ENCODE data around the gene IL1F10. TPM values are rescaled to one million over a fixed set of nuclear protein-coding genes. Genes with fewer than 3 reads are reported as not detected.
"Not testable (repeated sequence)": the region's sequence is repeated elsewhere in the genome, so short reads cannot be mapped to it uniquely, and the experiment has no call there.

IL1F10 gene
- total RNA-seq, 1 donor from 2014 or later: not detected

DNA sequence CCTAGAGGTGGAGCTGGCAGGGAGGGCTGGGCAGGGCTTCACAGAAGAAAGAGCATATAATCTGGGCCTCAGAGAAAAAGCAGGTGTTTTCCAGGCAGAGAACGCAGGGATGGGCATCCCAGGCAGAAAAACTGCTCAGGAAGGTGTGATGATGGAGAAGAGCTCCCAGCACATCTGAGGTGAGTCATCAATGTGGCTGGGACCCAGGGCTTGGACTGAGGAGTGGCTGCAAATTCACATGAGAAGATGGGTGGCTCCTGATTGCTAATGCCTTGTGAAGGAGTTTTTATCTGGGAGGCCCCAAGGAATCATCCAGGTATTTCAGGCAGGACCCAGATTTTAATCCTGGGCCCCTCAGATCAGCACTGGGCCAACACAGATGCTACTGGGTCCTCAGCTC lies 10.2 kb downstream of the IL1F10 start:
- intact Hi-C loops (cut with micrococcal nuclease): no loop called here
- no peak for DNase-seq
- no peak for ATAC-seq

DNA sequence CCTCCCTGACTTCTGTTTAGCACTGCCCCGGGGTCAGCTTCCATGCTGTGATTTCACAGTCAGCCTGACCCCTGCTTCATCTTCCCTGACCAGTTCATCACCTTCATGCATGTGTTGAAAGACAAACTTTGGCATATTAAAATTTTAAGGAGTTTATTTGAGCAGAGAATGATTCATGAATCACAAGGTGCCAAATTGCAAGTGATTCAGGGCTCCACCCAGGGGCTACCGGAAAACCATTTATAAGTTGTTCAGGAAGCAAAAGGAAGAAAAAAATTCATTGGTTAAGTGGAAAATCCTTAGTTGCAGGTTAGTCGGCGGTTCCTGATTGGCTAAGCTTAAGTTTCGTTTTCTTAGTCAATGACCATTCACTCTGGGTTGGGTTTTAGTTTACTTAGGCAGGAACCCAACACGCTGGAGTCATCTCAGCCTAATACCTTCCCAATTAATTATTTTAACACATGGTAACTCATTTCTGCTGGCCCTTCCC lies 10.6 kb downstream of the IL1F10 start:
- no peak for ATAC-seq
- intact Hi-C loops (cut with micrococcal nuclease): no loop called here
- DNase-seq: no peak

DNA sequence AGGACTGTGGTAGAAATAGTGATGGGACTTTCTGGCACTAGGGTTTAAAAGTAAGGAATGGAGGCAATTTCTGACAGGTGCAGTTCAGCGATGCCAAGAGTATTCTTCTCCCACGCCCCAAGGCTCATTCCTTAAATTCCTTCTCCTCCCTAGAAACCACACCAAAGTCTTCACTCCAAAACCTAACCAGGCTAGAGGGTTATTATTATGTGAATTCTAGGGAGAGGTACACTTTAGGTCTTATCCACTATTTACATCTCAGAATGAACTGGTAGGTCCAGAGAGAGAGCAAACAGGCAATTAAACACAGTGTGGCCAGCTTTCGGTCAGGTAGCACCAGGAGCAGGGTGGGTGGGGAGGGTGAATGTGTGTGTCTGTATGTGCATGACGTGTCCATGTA lies 11.4 kb downstream of the IL1F10 start:
- intact Hi-C loops (cut with micrococcal nuclease): no loop called here
- ATAC-seq (no peak), DNase-seq (no peak)

DNA sequence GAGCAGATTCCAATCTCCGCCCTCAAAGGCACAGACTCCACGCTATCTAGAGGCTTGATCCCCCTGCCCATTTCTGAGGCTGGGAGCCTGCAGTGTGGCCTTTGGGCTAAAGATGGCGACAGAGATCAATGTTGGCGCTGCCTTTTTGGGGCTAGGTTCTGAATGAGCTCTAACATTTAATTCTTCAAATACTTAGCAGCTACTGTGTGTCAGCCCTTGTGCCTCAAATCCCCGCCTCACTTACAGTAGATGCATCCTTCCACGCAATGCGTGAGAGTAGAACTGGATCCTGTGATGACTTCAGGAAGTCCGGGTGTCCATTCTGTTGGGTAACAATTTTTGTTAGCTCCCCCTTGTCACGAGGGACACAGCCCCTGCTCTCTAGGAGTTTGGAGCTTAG lies 12.4 kb downstream of the IL1F10 start:
- ATAC-seq (peak; percentile 42), DNase-seq (no peak)
- intact Hi-C loops (cut with micrococcal nuclease): no loop called here

DNA sequence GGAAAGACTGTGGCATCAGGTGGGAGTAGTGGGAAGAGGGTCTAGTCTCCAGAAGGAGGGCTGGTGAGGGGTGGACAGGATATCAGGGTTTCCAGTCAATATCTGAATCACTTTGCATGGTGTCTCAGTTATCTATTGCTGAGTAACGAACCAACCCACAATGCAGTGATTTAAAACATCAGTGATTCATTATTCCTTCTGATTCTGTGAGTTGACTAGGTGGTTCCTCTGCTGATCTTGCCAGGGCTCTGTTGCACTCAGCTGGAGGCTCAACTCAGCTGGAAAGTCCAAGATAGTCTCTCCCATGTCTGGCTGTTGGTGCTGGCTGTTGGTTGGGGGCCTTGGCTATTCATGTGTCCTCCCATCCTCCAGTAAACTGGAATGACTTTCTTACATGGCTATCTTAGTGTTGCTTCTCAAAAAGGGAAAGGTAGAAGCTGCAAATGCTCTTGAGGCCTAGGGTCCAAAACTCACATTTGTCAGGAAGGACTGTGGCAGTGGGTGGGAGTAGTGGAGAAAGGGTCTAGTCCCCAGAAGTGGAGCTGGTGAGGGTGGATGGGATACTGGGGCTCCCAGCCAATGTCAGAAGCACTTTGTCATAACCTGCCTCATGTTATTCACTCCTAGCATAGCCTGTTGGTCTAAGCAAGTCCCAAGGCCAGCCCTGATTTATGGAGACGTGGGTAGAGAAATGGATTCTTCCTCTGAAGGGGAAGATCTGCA lies 13.9 kb downstream of the IL1F10 start:
- DNase-seq (no peak), ATAC-seq (no peak)

DNA sequence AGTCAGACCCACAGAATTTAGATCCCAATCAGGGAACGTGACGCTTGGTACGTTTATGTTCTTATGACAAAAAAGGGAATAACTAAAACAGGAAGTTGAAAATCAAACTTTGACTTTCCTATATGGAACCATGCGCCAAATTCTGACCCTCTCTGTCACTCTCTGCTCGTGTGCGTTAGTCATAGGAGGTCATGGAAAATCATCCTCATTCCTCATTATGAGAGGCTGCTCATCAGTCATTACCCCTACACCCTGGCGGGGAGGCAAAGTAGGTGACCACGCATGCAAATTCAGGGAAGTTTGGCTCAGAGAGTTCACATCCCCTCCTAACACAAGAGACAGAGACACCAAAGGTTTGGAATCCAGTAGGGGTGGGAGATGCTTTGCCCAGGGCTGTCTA lies 15.5 kb downstream of the IL1F10 start:
- DNase-seq: no peak
- intact Hi-C loops (cut with micrococcal nuclease): no loop called here
- no peak for ATAC-seq

More for the DNA sequence above, 13.9 kb downstream of the IL1F10 start:
- intact Hi-C loops (cut with micrococcal nuclease): no loop called here

DNA sequence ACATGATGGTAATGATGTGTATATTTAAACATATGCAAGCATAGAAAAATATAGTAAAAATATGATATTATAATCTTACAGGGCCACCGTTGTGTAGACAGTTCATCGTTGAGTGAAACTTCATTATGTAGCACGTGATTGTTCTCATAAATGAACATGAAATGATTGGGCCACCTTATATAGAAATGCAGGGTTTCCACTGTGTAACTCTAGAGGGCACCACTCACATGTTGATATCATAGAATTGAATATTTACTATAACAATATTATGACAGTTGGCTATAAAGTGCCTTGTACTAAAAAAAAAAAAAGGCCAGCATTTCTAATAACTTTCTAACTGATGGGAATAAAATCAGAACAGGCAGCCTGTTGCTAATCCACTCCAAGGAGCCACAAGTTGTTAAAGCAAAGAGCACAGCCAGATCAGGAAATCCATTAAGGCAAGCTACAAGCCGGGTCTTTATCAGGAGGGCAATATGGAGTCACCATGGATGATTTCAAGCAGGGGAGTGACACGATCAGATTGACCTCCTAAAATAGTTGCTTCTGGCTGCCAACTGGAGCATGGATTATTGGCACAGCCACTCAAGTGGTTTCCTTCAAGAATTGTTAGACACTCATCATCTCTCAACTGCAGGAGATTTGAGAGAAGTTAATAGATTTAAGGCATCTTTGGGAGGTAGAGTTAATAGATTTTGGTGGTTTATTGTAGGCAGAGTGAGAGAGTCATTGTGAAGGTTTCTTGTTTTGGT lies 16.7 kb downstream of the IL1F10 start:
- ATAC-seq (no peak), DNase-seq (no peak)
- intact Hi-C loops (cut with micrococcal nuclease): no loop called here

DNA sequence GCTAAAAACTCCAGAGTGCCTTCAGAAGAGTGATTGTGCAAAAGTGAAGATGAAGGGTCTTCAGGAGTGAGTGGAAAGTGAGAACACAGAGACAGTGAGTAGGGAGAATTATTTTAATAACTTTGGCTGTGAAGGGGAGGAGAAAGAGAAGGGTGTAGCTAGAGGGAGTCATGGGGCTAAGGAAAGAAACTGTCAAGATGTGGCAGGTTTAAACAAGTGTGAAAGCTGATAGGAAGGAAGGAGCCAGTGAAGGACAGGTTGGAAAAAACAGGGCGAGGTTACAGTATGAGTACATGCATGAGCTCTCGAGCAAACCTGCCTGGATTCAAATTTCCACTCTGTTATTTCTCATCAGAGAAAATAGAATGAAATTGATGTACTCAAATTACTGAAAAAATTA lies 17.8 kb downstream of the IL1F10 start:
- intact Hi-C loops (cut with micrococcal nuclease): no loop called here
- no peak for ATAC-seq
- no peak for DNase-seq

DNA sequence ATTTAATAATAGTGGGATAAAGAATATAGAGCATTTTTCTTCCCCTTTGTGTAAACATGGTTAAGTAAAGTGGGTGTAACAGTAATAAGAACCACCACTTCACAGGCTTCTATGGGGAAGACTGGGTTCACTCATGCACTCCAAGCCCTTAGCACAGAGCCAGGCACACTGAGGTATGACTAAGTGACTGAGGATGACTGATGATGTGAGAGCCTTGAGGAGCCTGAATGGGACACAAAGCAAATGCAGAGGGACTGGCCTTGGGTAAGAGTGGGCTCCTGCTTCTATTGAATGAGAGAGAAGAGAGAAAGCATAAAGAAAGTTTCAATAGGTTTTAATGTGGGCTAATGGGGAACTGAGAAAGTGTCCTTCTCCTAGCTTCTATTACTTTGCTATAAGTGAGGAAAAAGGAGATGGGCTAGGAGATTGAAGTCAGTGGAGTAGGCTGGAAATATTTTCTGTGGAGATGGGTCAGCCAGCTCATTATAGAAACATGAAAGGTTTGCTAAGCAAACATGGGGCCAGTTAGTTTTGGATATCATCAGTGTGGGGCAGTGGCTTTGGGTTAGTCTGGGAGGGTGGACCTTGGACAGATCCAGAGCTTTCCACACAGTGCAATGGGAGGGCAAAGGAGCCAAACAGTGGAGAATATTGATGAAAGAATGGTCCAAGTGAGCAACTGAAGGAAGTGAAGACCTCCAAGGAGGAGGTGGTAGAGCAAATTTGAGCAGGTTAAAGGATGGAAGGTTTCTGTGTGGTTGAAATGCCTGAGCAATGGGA lies 20.6 kb downstream of the IL1F10 start:
- ATAC-seq (no peak), DNase-seq (no peak)
- intact Hi-C loops (cut with micrococcal nuclease): no loop called here

DNA sequence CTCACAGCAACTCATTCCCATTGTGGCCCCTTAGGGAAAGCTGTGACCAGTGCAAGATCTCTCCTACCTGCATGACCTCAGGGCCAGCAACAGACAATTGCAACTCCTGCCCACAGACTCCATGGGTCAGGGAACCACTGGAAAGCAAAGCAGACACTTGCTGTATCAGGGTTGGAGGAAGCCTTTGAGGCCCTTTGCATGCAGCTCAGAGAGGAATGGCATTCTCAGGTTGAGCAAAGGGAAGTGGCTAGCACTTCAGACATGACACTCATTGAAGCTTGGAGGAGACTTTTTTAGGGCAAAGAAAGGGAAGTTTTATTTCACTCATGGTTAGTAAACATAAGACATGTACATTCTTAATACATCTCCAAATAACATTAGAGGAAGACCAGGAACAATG lies 22.1 kb downstream of the IL1F10 start:
- intact Hi-C loops (cut with micrococcal nuclease): no loop called here
- ATAC-seq (no peak), DNase-seq (no peak)

DNA sequence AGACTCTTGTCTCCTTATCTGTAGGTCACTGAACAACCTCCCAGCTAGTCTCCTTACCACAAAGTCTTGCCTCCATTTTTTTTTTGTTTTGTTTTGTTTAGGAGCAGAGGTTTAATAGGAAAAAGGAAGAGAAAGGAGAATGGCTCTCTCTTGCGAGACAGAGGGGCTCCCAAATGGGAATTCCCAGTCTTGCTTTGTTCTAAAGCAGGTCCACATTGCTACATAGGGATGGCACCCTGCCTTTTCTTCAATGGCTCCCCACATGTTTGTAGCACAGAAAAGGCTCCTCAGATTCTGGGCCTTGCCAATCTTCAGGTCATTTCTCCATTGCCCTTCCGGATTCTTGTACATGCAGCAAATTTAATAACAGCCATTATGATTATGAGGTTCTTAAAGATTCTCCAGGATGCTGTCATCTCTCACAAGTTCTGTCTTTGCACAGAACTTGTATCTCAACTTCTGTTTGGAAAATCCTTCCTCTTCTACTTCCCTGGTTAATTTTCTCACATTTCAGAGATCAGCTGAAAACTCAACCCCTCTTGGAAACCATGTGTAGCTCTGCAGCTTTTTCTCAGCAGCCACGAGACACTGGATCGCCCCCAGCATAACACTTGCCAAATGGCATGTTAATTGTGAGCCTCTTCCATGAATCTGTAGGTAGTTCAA lies 23.6 kb downstream of the IL1F10 start:
- ATAC-seq (no peak), DNase-seq (no peak)
- intact Hi-C loops (cut with micrococcal nuclease): no loop called here

DNA sequence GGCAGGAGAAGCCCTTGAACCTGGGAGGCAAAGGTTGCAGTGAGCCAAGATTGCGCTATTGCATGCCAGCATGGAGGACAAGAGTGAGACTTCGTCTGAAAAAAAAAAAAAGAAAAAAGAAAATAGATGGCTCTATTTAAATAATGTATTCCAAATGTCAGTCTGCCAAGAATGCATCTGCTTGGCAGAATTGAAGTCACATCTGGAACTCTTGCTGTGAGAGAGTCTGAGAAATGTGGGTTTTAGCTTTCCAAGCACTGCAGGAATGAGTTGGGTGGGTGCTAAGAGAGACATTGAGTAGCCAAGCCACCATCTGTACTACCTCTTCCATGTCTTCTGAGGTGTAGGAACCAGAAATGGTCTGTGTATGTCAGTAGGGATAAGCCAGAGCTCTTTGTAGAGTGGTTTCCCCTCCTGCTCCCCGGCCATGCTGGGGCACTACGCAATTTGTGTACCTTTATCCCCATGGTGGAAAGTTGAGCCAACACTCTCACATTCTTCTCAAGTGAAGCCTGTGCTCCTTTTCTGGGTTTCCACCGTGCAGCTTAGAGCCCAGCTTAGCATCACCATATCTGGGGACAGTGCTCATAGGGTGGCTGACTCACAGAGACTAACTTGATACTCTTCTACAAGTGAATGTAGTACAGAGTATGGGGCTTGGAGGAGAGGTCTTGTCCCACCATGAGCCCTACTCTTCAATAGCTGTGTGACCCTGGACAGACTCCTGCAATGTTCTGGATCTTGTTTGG lies 25.3 kb downstream of the IL1F10 start:
- no peak for ATAC-seq
- DNase-seq: no peak
- intact Hi-C loops (cut with micrococcal nuclease): no loop called here

DNA sequence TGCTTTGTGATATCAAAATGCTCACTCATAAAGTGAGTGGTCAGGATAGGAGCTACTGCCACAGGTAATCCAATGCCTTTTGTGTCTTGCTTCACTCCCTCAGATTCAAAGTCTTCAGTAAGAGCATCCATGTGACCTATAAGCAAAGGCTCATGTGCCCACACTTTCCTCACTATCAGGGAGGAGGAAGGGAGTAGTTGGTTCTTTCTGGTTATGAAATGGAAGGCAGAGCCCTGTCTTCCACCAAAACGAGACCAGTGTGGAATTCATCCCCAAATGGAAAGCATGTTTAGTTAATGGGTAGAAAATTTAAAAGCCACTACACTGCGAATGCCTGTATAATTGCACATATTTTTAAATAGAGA lies 25.8 kb downstream of the IL1F10 start:
- no peak for ATAC-seq
- intact Hi-C loops (cut with micrococcal nuclease): no loop called here
- no peak for DNase-seq

DNA sequence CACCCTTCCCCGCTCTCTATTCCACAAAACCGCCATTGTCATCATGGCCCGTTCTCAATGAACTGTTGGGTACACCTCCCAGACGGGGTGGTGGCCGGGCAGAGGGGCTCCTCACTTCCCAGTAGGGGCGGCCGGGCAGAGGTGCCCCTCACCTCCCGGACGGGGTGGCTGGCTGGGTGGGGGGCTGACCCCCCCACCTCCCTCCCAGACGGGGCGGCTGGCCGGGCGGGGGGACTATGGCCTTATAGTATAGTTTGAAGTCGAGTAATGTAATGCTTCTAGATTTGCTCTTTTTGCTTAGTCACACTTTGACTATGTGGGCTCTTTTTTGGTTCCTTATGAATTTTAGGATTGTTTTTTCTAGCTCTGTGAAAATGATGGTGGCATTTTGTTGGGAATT lies 28.5 kb downstream of the IL1F10 start:
- intact Hi-C loops (cut with micrococcal nuclease); ATAC-seq; DNase-seq: not testable (repeated sequence)

DNA sequence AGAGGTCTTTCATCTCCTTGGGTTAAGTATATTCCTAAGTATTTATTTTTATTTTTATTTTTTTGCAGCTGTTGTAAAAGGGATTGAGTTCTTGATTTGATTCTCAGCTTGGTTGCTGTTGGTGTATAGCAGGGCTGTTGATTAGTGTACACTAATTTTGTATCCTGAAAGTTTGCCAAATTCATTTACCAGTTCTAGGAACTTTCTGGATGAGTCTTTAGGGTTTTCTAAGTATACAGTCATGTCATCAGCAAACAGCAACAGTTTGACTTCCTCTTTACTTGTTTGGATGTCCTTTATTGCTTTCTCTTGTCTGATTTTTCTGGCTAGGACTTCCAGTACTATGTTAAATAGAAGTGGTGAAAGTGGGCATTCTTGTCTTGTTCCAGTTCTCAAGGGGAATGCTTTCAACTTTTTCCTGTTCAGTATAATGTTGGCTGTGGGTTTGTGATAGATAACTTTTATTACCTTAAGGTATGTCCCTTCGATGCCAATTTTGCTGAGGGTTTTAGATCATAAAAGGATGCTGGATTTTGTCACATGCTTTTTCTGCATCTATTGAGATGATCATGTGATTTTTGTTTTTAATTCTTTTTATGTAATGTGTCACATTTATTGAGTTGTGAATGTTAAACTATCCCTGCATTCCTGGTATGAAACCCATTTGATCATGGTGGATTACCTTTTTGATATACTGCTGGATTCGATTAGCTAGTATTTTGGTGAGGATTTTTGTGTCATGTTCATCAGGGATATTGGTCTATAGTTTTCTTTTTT lies 29.3 kb downstream of the IL1F10 start:
- DNase-seq; ATAC-seq; intact Hi-C loops (cut with micrococcal nuclease): not testable (repeated sequence)

DNA sequence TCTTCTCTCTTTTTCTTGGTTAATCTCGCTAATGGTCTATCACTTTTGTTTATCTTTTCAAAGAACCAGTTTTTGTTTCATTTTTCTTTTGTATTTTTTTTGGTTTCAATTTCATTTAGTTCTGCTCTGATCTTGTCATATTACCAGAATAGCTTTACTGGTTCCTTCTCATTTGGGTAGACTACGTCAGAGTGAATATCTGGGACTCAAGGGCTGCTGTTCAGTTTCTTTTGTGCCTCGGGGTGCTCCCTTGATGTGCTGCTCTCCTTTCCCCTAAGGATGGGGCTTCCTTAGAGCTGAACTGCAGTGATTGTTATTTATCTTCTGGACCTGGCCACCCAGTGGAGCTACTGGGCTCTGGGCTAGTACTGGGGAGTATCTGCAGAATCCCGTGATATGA lies 30.3 kb downstream of the IL1F10 start:
- ATAC-seq (no peak), DNase-seq (no peak)
- intact Hi-C loops (cut with micrococcal nuclease): no loop called here

DNA sequence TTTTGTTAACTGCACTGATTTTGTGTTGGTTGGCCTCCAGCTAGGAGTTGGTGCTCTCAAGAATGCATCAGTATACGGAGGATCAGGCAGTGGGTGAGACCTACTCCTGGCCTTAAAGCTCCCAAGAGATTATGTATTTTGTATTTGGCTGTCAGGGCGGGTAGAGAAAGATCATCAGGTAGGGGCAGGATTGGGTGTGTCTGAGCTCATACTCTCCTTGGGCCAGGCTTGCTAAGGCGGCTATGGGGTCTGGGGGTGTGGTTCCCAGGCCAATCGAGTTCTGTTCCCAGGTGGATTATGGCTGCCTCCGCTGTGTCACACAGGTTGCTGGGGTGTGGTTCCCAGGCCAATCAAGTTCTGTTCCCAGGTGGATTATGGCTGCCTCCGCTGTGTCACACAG lies 30.8 kb downstream of the IL1F10 start:
- ATAC-seq (no peak), DNase-seq (no peak)
- intact Hi-C loops (cut with micrococcal nuclease): no loop called here

DNA sequence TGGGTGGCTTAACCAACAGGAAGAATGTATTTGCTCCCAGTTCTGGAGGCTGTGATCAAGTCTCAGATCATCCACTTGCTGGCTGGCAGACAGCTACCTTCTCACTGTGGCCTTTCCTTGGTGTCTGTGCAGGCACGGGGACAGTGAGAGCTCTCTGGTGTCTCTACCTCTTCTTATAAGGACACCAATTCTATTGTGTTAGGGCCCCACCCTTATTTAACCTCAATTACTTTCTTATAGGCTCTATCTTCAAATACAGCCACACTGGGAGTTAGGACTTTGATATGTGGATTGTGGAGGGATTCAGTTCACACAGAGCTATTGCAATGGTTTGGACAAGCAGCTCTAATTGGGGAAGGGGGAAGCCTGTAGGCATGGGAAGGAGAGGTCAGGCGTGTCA lies 34.4 kb downstream of the IL1F10 start:
- intact Hi-C loops (cut with micrococcal nuclease): no loop called here
- ATAC-seq (no peak), DNase-seq (no peak)
